H1 (cell line): ENCODE data around the gene SOX13. TPM values are rescaled to one million over a fixed set of nuclear protein-coding genes. Genes with fewer than 3 reads are reported as not detected.

Source experiments
- CTCF ChIA-PET: fragments of 300-600 bp; sonication (Branson Sonifier 250); formaldehyde crosslinking; loops from one replicate; lab custom pipeline; 2021; ENCODE audit not compliant: partially characterized antibody; lab: Charles Lee
- POLR2A ChIA-PET: fragments of 300-600 bp; sonication (Branson Sonifier 250); formaldehyde crosslinking; loops from one replicate; lab custom pipeline; 2021; ENCODE audit warnings: inconsistent platforms; ENCODE audit not compliant: partially characterized antibody; lab: Charles Lee
- DNase-seq, 2 experiments: peaks; one replicate each; pipeline versions ENCODE4 v3.0.0 to v3.0.0-alpha.2; 2010 to 2022; ENCODE audit warnings: low spot score in 2 of 2, low read depth in 1 of 2, mixed read lengths in 1 of 2
- FAIRE-seq: peaks from 2 replicates; lab custom pipeline; 2011; peaks lifted over from hg19 to GRCh38; lab: Jason Lieb, UNC
- H2AFZ ChIP-seq: 2 replicates; pipeline ENCODE4 v1.8.1; 2012; ENCODE audit warnings: low read length, inconsistent platforms
- H2AK5ac ChIP-seq: 2 replicates; pipeline ENCODE4 v1.6.1; 2013; ENCODE audit warnings: low read depth, low read length
- H2BK120ac ChIP-seq: replicated peaks from 2 replicates; pipeline ENCODE3; 2013; ENCODE audit warnings: low read depth, low read length, inconsistent platforms
- H2BK12ac ChIP-seq: 2 replicates; pipeline ENCODE4 v1.6.1; 2013; ENCODE audit warnings: low read depth, low read length
- H2BK15ac ChIP-seq: 2 replicates; pipeline ENCODE4 v1.6.1; 2013; ENCODE audit warnings: low read length
- H2BK20ac ChIP-seq: 2 replicates; pipeline ENCODE4 v1.6.1; 2013; ENCODE audit warnings: low read length
- H2BK5ac ChIP-seq: 2 replicates; pipeline ENCODE4 v1.6.1; 2013; ENCODE audit warnings: low read depth, low read length
- H3K14ac ChIP-seq: 2 replicates; pipeline ENCODE4 v1.6.1; 2013; ENCODE audit warnings: inconsistent platforms; ENCODE audit not compliant: insufficient read length
- H3K18ac ChIP-seq: 2 replicates; pipeline ENCODE4 v1.6.1; 2013; ENCODE audit warnings: low read length; ENCODE audit errors: extremely low read depth
- H3K23ac ChIP-seq: 2 replicates; pipeline ENCODE4 v1.6.1; 2013; ENCODE audit warnings: inconsistent platforms; ENCODE audit not compliant: insufficient read length
- H3K23me2 ChIP-seq: 2 replicates; pipeline ENCODE4 v1.6.1; 2013; ENCODE audit warnings: low read depth, low read length
- H3K27ac ChIP-seq: 2 replicates; pipeline ENCODE4 v1.6.1; 2011; ENCODE audit warnings: low read depth, low read length, inconsistent platforms
- H3K27me3 ChIP-seq, 4 experiments: replicated peaks in 1 of 4; 1 replicate in 1 of 4; 2 replicates in 3 of 4; pipeline versions ENCODE4 v1.6.1 to v1.8.1; 2011 to 2013; ENCODE audit warnings: low read length in 3 of 4, mild to moderate bottlenecking in 3 of 4, inconsistent platforms in 2 of 4, mixed read lengths in 2 of 4, moderate library complexity in 1 of 4; ENCODE audit not compliant: control insufficient read depth in 3 of 4, insufficient read depth in 3 of 4; ENCODE audit errors: extremely low read depth in 1 of 4
- H3K36me3 ChIP-seq, 4 experiments: 2 replicates each; pipeline versions ENCODE4 v1.6.1 to v1.8.1; 2011 to 2013; ENCODE audit warnings: mild to moderate bottlenecking in 4 of 4, low read length in 3 of 4, moderate library complexity in 2 of 4, control low read depth in 1 of 4, inconsistent platforms in 1 of 4; ENCODE audit not compliant: insufficient read depth in 4 of 4, control insufficient read depth in 2 of 4
- H3K4ac ChIP-seq: replicated peaks from 2 replicates; pipeline ENCODE3; 2013; ENCODE audit warnings: low read length, low read depth, mixed read lengths, inconsistent platforms; ENCODE audit not compliant: insufficient read length
- H3K4me1 ChIP-seq, 4 experiments: replicated peaks in 1 of 4; 1 replicate in 1 of 4; 2 replicates in 3 of 4; pipeline versions ENCODE4 v1.6.1 to v1.8.1; 2011 to 2013; ENCODE audit warnings: low read length in 3 of 4, inconsistent platforms in 2 of 4, mixed read lengths in 1 of 4; ENCODE audit not compliant: insufficient read depth in 4 of 4, control insufficient read depth in 3 of 4
- H3K4me2 ChIP-seq, 2 experiments: 2 replicates each; pipeline versions ENCODE4 v1.6.1 to v1.8.1; 2011 to 2013; ENCODE audit warnings: low read depth in 2 of 2, low read length in 2 of 2, control low read depth in 1 of 2, inconsistent platforms in 1 of 2, mild to moderate bottlenecking in 1 of 2; ENCODE audit not compliant: insufficient read depth in 1 of 2
- H3K4me3 ChIP-seq, 4 experiments: fragments of 200-600, 300-600 bp in 1 of 4; sonication (generic), shearing (Covaris generic), sonication (Bioruptor Twin) in 1 of 4; 2 replicates each; pipeline versions ENCODE4 v1.5.1 to v1.8.1; 2011 to 2016; ENCODE audit warnings: low read length in 4 of 4, low read depth in 3 of 4, control low read depth in 2 of 4, inconsistent platforms in 2 of 4, mild to moderate bottlenecking in 2 of 4, mixed read lengths in 1 of 4, moderate library complexity in 1 of 4; ENCODE audit not compliant: insufficient read depth in 2 of 4; ENCODE audit errors: extremely low read depth in 1 of 4
- H3K56ac ChIP-seq: replicated peaks from 2 replicates; pipeline ENCODE3; 2013; ENCODE audit warnings: low read depth, mild to moderate bottlenecking, mixed read lengths, low read length, inconsistent platforms; ENCODE audit not compliant: insufficient read length
- H3K79me1 ChIP-seq: 2 replicates; pipeline ENCODE4 v1.6.1; 2013; ENCODE audit warnings: low read depth, low read length, control low read depth
- H3K79me2 ChIP-seq, 2 experiments: 2 replicates each; pipeline versions ENCODE4 v1.6.1 to v1.8.1; 2012 to 2013; ENCODE audit warnings: low read length in 2 of 2, mild to moderate bottlenecking in 2 of 2, inconsistent platforms in 1 of 2; ENCODE audit not compliant: insufficient read depth in 2 of 2, control insufficient read depth in 1 of 2
- H3K9ac ChIP-seq, 4 experiments: replicated peaks in 1 of 4; 1 replicate in 1 of 4; 2 replicates in 3 of 4; pipeline versions ENCODE4 v1.6.1 to v1.8.1; 2011 to 2013; ENCODE audit warnings: low read depth in 3 of 4, low read length in 3 of 4, control low read depth in 2 of 4, mild to moderate bottlenecking in 2 of 4, moderate library complexity in 2 of 4, inconsistent platforms in 1 of 4; ENCODE audit errors: extremely low read depth in 1 of 4
- H3K9me3 ChIP-seq, 2 experiments: 2 replicates each; pipeline versions ENCODE4 v1.6.1 to v1.8.1; 2012 to 2013; ENCODE audit warnings: mild to moderate bottlenecking in 2 of 2, moderate library complexity in 2 of 2, control low read depth in 1 of 2, inconsistent platforms in 1 of 2, low read depth in 1 of 2, low read length in 1 of 2, mixed read lengths in 1 of 2; ENCODE audit not compliant: insufficient read depth in 2 of 2
- H4K20me1 ChIP-seq, 2 experiments: replicated peaks in 1 of 2; 2 replicates each; pipeline versions ENCODE3 to v1.8.1; 2011 to 2013; ENCODE audit warnings: inconsistent platforms in 2 of 2, low read length in 2 of 2, mild to moderate bottlenecking in 1 of 2; ENCODE audit not compliant: insufficient read depth in 2 of 2, control insufficient read depth in 1 of 2
- H4K5ac ChIP-seq: 2 replicates; pipeline ENCODE4 v1.6.1; 2013; ENCODE audit warnings: low read length, low read depth, mixed read lengths, inconsistent platforms; ENCODE audit not compliant: insufficient read length
- H4K8ac ChIP-seq: 2 replicates; pipeline ENCODE4 v1.8.0; 2013; ENCODE audit warnings: mild to moderate bottlenecking, moderate library complexity, low read length, inconsistent platforms; ENCODE audit not compliant: insufficient read depth; ENCODE audit errors: extremely low read depth
- H4K91ac ChIP-seq: replicated peaks from 2 replicates; pipeline ENCODE3; 2013; ENCODE audit warnings: low read length, mixed read lengths, inconsistent platforms; ENCODE audit not compliant: insufficient read length
- CHD2 ChIP-seq: IDR thresholded peaks from 2 replicates; pipeline ENCODE4 v1.6.1; 2012; ENCODE audit warnings: low read length, improper control_type of control experiment
- EZH2 ChIP-seq: fragments of 200-600 bp; sonication (generic); IDR thresholded peaks from 2 replicates; pipeline ENCODE4 v1.7.1; 2012; ENCODE audit warnings: low read depth, mild to moderate bottlenecking, moderate library complexity, low read length, inconsistent platforms; ENCODE audit not compliant: severe bottlenecking
- GABPA ChIP-seq: IDR thresholded peaks from 2 replicates; pipeline ENCODE4 v1.6.1; 2011; ENCODE audit warnings: mild to moderate bottlenecking, low read length, moderate library complexity, borderline replicate concordance; ENCODE audit not compliant: insufficient read depth
- JUND ChIP-seq: IDR thresholded peaks from 2 replicates; pipeline ENCODE4 v1.6.1; 2011; ENCODE audit warnings: mild to moderate bottlenecking, improper control_type of control experiment, low read length
- KDM1A ChIP-seq: fragments of 200-600, 300-600 bp; sonication (generic); IDR thresholded peaks from 2 replicates; pipeline ENCODE4 v1.7.1; 2016; ENCODE audit warnings: mild to moderate bottlenecking, low read length, borderline replicate concordance
- RBBP5 ChIP-seq: IDR thresholded peaks from 2 replicates; pipeline ENCODE4 v1.7.1; 2012; ENCODE audit warnings: low read depth, mild to moderate bottlenecking, inconsistent platforms, low read length, moderate library complexity, borderline replicate concordance
- SP1 ChIP-seq: IDR thresholded peaks from 2 replicates; pipeline ENCODE4 v1.6.1; 2011; ENCODE audit warnings: low read depth, low read length
- SP4 ChIP-seq: IDR thresholded peaks from 2 replicates; pipeline ENCODE4 v1.6.1; 2012; ENCODE audit warnings: low read length, inconsistent platforms
- SRF ChIP-seq: IDR thresholded peaks from 2 replicates; pipeline ENCODE4 v1.6.1; 2011; ENCODE audit warnings: mild to moderate bottlenecking, low read depth, low read length, moderate library complexity
- TAF1 ChIP-seq: IDR thresholded peaks from 2 replicates; pipeline ENCODE4 v1.6.1; 2011; ENCODE audit warnings: mild to moderate bottlenecking, low read depth, low read length
- WGBS, 2 experiments: shearing (Covaris generic) in 1 of 2; methylation state at CpG; one replicate each; pipeline versions ENCODE4 v1.1.6 to v1.1.7; 2013 to 2015; ENCODE audit warnings: low lambda C conversion rate in 2 of 2, mixed read lengths in 2 of 2, inconsistent platforms in 1 of 2, low coverage in 1 of 2, missing lambda C conversion rate in 1 of 2; ENCODE audit not compliant: insufficient replicate concordance in 2 of 2, insufficient coverage in 1 of 2, insufficient read length in 1 of 2; ENCODE audit errors: extremely low coverage in 1 of 2, missing lambda C conversion rate in 1 of 2; 5-methylcytosine and 5-hydroxymethylcytosine counted together
- polyA plus RNA-seq, 7 experiments: library from polyadenylated mRNA; depleted of rRNA in 3 of 7; stranded (reverse) in 5 of 7; unstranded in 2 of 7; fragments of >200 nt in 5 of 7; fragments of 200-250 nt in 2 of 7; gene quantifications; 1 replicate in 5 of 7; 2 replicates in 1 of 7; 4 replicates in 1 of 7; pipeline versions ENCODE4 v1.2.1 to v1.2.3, GENCODE V29; 2011 to 2013; ENCODE audit warnings: missing spikeins in 2 of 7, mixed read lengths in 2 of 7
- total RNA-seq: library from RNA; stranded (reverse); fragmentation: NEBNext Ultra II Directional; extraction: Animal tissue kit (Norgen Biotek cat#: 25700); gene quantifications from 2 replicates; pipeline ENCODE4 v1.2.1, GENCODE V29; 2021
- TF ChIP-seq, protein P1 (sequence below): IDR thresholded peaks from 2 replicates; pipeline ENCODE4 v1.6.1; 2012; ENCODE audit warnings: inconsistent platforms
- TF ChIP-seq, protein P2 (sequence below): IDR thresholded peaks from 2 replicates; pipeline ENCODE4 v1.6.1; 2012; ENCODE audit warnings: low read length, inconsistent platforms

The SOX13 gene
- total and polyA plus RNA-seq, 2 of the 8 experiments (the other 6 are each of a cell fraction or from before 2014, with no cell fraction given): 113 to 173 TPM

DNA sequence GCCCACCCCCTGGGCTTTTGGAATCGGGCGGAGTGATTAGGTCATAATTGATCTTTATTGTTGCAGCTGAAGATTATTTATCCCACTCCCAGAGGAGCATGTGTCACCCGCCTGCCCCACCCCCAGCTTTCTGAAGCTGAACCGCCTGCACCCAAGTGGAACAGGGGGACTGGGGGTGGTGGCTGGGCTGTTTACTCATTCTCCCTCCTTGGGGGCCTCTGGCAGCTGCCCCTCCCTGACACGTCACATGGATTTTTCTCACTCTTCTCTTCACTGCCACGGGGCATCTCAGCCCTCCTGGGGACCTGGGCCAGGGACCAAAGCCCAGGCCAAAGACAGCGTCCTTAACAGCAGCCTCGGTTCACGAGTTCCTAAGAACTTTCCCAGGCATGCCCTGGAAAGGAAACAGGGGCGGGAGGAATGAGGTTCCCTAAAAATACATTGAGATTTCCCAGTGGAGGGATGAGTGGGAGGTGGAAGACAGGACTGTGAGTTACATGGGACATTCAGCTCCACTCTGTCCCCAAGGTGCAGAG lies 31.6 kb upstream of the SOX13 start:
- no peak overlapping the region for H3K56ac ChIP-seq
- no peaks in the 10 kb centered on the region for H3K9me3 ChIP-seq
- no peaks in the 10 kb centered on the region for H3K79me2 ChIP-seq
- H2AFZ ChIP-seq: peak overlapping the region; percentile 81; the same call in 1 of the 2 replicates
- no peak overlapping the region for H2AK5ac ChIP-seq
- H2BK15ac ChIP-seq: no peak overlapping the region
- no peak overlapping the region for H3K4ac ChIP-seq
- no peak overlapping the region for H2BK20ac ChIP-seq
- H3K4me3 ChIP-seq: no peak overlapping the region
- ChIA-PET CTCF (interaction anchor here (1.4 kb wide), 1 partner anchor 170 kb away, joined by 5 read pairs; no protein-coding TSS in a partner anchor), POLR2A (interaction anchor here (0.9 to 2.3 kb wide), 2 partner anchors 9 to 38 kb away, joined by 3 to 4 read pairs; no protein-coding TSS in a partner anchor)
- no peak overlapping the region for H2BK5ac ChIP-seq
- H3K27me3 ChIP-seq: no peaks in the 10 kb centered on the region
- no peaks in the 10 kb centered on the region for H3K23me2 ChIP-seq
- H3K4me2 ChIP-seq: no peak overlapping the region
- DNase-seq (no peak), FAIRE-seq (no peak)
- no peak overlapping the region for H3K23ac ChIP-seq
- H3K36me3 ChIP-seq: no peaks in the 10 kb centered on the region
- no peak overlapping the region for H3K18ac ChIP-seq
- H4K91ac ChIP-seq: no peak overlapping the region
- no peak overlapping the region for H3K14ac ChIP-seq
- H4K20me1 ChIP-seq: no peaks in the 10 kb centered on the region
- H4K5ac ChIP-seq: no peak overlapping the region
- H2BK12ac ChIP-seq: no peak overlapping the region
- H3K9ac ChIP-seq: no peak overlapping the region
- 70% methylated on average over 10 of the region's 10 CpGs; no CpG with 5 or more reads in 1 of the 2 experiments for WGBS, 2 experiments
- H3K79me1 ChIP-seq: no peaks in the 10 kb centered on the region
- H3K4me1 ChIP-seq: peaks cover 0 to 7% (median 5%) of the 10 kb centered on the region in 4 experiments; a peak in 6 of 7 replicates
- H4K8ac ChIP-seq: peak overlapping the region; percentile 9; the same call in 1 of the 2 replicates
- no peak overlapping the region for H2BK120ac ChIP-seq
- H3K27ac ChIP-seq: no peak overlapping the region
- no peak for TF ChIP-seq GABPA
- TF ChIP-seq CHD2: no peak
- TF ChIP-seq EZH2: no peak
- no peak for TF ChIP-seq KDM1A
- no peak for TF ChIP-seq RBBP5
- TF ChIP-seq SP4: no peak
- TF ChIP-seq, protein P1, sequence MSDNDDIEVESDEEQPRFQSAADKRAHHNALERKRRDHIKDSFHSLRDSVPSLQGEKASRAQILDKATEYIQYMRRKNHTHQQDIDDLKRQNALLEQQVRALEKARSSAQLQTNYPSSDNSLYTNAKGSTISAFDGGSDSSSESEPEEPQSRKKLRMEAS: no peak
- no peak for TF ChIP-seq SRF
- TF ChIP-seq, protein P2, sequence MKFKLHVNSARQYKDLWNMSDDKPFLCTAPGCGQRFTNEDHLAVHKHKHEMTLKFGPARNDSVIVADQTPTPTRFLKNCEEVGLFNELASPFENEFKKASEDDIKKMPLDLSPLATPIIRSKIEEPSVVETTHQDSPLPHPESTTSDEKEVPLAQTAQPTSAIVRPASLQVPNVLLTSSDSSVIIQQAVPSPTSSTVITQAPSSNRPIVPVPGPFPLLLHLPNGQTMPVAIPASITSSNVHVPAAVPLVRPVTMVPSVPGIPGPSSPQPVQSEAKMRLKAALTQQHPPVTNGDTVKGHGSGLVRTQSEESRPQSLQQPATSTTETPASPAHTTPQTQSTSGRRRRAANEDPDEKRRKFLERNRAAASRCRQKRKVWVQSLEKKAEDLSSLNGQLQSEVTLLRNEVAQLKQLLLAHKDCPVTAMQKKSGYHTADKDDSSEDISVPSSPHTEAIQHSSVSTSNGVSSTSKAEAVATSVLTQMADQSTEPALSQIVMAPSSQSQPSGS: no peak
- TF ChIP-seq SP1: no peak
- no peak for TF ChIP-seq TAF1
- TF ChIP-seq JUND: no peak
